GM21723 (cell line): Measurements from ENCODE around the gene TMEM220.
"Not testable (repeated sequence)": the region's sequence is repeated elsewhere in the genome, so short reads cannot be mapped to it uniquely, and the experiment has no call there.

Experiments
- ATAC-seq: cut with Tn5 transposase; IDR thresholded peaks from one replicate; pipeline ENCODE4 v1.9.1; 2021; ENCODE audit warnings: mild to moderate bottlenecking, moderate library complexity; ENCODE audit not compliant: unreplicated experiment

TMEM220 gene

GRCh38 chr17:10755592-10756127 lies 25.8 kb upstream of the TMEM220 start:
- ATAC-seq = no peak

- no peak for ATAC-seq
These were observed 25.2 kb upstream of the TMEM220 start for GRCh38 chr17:10754861-10755591.

GRCh38 chr17:10754109-10754508 lies 24.3 kb upstream of the TMEM220 start:
- ATAC-seq = no peak

- ATAC-seq = no peak
These were observed 22.9 kb upstream of the TMEM220 start for GRCh38 chr17:10752696-10753095.

GRCh38 chr17:10751563-10751962 lies 21.7 kb upstream of the TMEM220 start:
- no peak for ATAC-seq

GRCh38 chr17:10750210-10750609 lies 20.4 kb upstream of the TMEM220 start:
- no peak for ATAC-seq

GRCh38 chr17:10748531-10749181 lies 18.8 kb upstream of the TMEM220 start:
- no peak for ATAC-seq

GRCh38 chr17:10745231-10745630 lies 15.4 kb upstream of the TMEM220 start:
- ATAC-seq = no peak

- no peak for ATAC-seq
These were observed 14.7 kb upstream of the TMEM220 start for GRCh38 chr17:10744501-10745000.

GRCh38 chr17:10743316-10744009 lies 13.6 kb upstream of the TMEM220 start:
- no peak for ATAC-seq

GRCh38 chr17:10742431-10742830 lies 12.6 kb upstream of the TMEM220 start:
- no peak for ATAC-seq

- no peak for ATAC-seq
These were observed 11.8 kb upstream of the TMEM220 start for GRCh38 chr17:10741416-10742135.

GRCh38 chr17:10739386-10739785 lies 9.6 kb upstream of the TMEM220 start:
- ATAC-seq = no peak

- ATAC-seq = no peak
These were observed 8.9 kb upstream of the TMEM220 start for GRCh38 chr17:10738521-10739258.

- ATAC-seq = no peak
These were observed 7.9 kb upstream of the TMEM220 start for GRCh38 chr17:10737736-10738135.

- ATAC-seq = no peak
These were observed 7.4 kb upstream of the TMEM220 start for GRCh38 chr17:10737168-10737622.

- no peak for ATAC-seq
These were observed 6.0 kb upstream of the TMEM220 start for GRCh38 chr17:10735821-10736220.

- no peak for ATAC-seq
These were observed 5.4 kb upstream of the TMEM220 start for GRCh38 chr17:10735251-10735650.

GRCh38 chr17:10733666-10734065 lies 3.8 kb upstream of the TMEM220 start:
- ATAC-seq = no peak

GRCh38 chr17:10732121-10732520 lies 2.3 kb upstream of the TMEM220 start:
- ATAC-seq = not testable (repeated sequence)
